GM12872 (cell line): ENCODE data around the gene SPNS1.

ENCODE experiments used
- CTCF ChIP-seq: IDR thresholded peaks from 3 replicates; pipeline ENCODE4 v1.5.1; 2011; ENCODE audit warnings: low read depth, mild to moderate bottlenecking, low read length, moderate library complexity; ENCODE audit not compliant: insufficient read depth

Gene SPNS1

GRCh38 chr16:29000019-29000418 lies 25.4 kb downstream of the SPNS1 start:
- no peak for TF ChIP-seq CTCF

GRCh38 chr16:29007730-29008593 lies 33.4 kb downstream of the SPNS1 start:
- TF ChIP-seq CTCF: no peak

- TF ChIP-seq CTCF: no peak
Observed at GRCh38 chr16:29009050-29009837, 34.7 kb downstream of the SPNS1 start.

- TF ChIP-seq CTCF: no peak
Observed at GRCh38 chr16:29009838-29010166, 35.2 kb downstream of the SPNS1 start.

- TF ChIP-seq CTCF: no peak
Observed at GRCh38 chr16:29011112-29011511, 36.5 kb downstream of the SPNS1 start.

- no peak for TF ChIP-seq CTCF
Observed at GRCh38 chr16:29011851-29012250, 37.3 kb downstream of the SPNS1 start.

- TF ChIP-seq CTCF: no peak
Observed at GRCh38 chr16:29012913-29013553, 38.5 kb downstream of the SPNS1 start.
